Measurements from ENCODE around the gene WNT3A.

Gene WNT3A

DNA sequence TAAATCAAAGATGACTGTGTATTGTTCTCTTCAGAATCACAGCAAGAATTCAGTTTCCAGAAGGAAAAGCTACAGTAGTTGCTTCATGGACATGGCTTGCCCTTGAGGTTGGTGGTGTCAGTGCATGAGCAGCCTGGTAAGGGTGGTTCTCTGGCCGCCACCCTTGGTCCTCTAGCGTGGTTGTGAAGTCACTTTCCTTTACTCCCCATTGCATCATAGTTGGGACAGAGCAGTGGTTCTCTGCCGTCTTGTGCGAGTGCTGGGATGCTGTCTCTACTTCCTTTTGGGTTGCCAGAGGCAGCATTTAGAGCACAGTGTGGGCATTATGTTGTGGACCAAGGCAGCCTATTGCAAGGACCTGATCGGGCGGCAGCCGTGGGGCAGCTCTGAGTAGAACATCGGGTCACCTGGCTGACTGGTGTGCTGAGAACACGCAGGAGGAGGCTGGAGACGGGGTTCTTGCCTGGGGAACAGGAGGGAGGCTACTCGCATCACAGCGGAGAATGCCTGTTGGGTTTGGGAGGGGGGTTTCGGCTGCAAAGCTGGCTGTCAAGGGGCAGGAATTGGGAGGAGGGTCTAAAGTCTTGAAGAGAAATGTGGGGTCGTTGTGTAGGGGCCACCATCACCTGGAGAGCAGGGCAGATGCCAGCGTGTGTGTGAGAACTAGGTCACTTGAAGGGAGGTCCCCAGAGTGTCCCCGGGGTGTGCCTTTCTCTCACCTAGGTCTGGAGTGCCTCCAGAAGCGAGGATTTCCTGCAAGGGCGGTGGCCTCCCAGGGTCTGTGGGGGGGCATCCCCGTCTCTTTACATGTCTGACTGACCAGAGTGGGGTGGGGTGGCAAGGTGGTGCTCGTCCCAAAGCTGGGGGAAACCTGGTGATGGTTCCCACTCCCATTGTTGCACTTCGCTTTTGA is 82.0 kb downstream of the WNT3A start:
- no peak for DNase-seq

- no peak for DNase-seq
Observed at GRCh38 chr1:228089519-228090380, 83.0 kb downstream of the WNT3A start.

DNA sequence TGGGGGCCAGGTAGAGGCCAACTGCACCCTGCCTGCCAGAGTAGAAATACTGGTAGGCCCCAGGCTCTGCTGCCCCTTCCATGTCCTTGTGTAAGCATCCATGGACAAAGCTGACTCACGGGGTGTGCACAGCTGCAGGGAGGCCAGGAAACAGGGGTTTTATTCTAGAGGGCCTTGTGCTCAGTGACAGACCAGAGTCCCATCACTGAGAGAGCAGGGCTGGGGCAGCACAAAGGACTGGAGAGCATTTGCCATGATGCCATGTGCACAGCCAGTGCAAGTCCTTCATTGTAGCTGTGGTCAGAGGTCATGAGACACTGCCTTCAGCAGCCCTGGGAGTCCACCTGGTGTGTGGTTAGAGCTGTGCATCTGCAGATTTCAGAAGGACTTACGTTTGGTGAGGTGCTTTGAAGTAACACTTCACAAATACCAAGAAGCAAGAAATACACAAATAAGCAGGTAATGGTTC is 83.8 kb downstream of the WNT3A start:
- no peak for DNase-seq

DNA sequence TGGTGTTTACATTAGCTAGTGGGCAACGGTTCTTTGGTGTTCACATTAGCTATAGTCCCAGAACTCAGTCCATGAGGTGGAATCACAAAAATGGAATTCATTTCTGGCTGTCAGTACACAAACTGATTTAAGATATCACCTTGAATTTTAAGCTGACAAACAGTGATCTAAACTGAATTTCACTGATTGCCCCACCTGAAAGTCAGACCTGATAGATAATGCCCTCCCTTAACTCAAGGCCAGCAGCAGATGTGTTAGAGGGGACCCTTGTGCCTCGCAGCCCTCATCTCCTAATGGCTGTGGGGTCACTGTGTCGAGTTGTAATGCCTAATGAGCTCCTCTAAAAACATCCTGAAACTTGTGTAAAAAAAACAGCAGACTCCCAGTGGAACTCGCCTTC is 84.3 kb downstream of the WNT3A start:
- no peak for DNase-seq

- no peak for DNase-seq
Observed at GRCh38 chr1:228092342-228093049, 85.7 kb downstream of the WNT3A start.

GRCh38 chr1:228093050-228093906 is 86.5 kb downstream of the WNT3A start:
- DNase-seq, result no peak

GRCh38 chr1:228094432-228095016 is 87.7 kb downstream of the WNT3A start:
- DNase-seq, result no peak

DNA sequence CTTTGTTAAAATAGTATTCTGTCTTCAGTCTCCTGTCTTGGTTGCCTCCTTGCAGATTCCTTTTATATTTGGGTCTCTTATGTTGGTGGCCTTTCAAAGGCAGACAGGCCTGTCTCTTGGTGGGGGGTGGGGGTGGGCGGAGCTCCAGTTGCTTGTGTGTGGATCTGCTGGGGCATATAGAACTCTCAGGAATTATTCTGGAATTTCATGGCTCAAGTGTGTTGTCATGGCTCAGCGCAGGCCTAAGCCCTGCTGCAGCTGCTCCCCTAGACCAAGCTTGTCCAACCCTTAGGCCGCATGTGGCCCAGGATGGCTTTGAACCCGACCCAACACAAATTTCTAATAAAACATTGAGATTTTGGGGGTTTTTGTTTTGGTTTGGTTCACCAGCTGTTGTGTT is 88.4 kb downstream of the WNT3A start:
- no peak for DNase-seq

- DNase-seq, result no peak
Observed at GRCh38 chr1:228095938-228096337, 89.1 kb downstream of the WNT3A start.

- DNase-seq, result no peak
Observed at GRCh38 chr1:228096416-228097332, 89.9 kb downstream of the WNT3A start.

- DNase-seq, result no peak
Observed at GRCh38 chr1:228097333-228098081, 90.7 kb downstream of the WNT3A start.

- no peak for DNase-seq
Observed at GRCh38 chr1:228098323-228098931, 91.6 kb downstream of the WNT3A start.

GRCh38 chr1:228099331-228099732 is 92.5 kb downstream of the WNT3A start:
- no peak for DNase-seq

DNA sequence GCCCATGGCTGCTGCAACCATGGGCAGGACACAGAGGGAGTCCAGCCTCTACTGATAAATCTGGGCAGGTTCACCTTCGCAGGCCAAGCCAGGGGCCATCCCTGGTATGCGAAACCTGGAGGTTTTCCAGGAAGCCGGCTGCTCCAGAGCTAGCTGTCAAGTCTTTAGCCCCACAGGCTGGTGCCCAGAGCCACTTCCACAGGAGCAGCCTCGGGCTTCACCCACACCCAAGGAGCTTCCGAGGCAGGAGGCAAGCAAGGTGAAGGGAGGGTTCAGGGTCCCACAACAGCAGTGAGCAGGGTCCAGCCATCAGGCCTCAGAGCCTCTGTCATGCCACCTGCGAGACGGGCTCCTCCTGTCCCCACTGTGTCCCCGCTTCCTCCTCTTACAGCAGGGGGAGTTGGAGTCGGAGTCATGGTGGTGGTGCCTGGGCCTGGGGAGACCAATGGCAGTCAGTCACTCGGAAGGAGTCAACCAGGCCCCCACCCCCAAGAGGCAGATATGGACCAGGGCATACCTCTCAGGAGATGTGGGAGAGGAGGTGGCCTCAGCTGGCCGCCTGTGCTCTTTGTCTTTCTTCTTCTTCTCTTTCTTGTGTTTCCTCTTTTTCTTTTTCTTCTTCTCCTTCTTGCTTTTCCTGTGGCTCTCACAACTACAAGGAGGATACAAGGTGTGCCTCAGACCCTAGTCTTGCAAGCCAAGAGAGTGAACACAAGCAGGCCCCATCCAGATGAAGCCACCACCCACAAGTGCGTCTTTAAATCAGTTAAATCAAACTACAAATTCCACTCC is 94.2 kb downstream of the WNT3A start:
- DNase-seq, result no peak

DNA sequence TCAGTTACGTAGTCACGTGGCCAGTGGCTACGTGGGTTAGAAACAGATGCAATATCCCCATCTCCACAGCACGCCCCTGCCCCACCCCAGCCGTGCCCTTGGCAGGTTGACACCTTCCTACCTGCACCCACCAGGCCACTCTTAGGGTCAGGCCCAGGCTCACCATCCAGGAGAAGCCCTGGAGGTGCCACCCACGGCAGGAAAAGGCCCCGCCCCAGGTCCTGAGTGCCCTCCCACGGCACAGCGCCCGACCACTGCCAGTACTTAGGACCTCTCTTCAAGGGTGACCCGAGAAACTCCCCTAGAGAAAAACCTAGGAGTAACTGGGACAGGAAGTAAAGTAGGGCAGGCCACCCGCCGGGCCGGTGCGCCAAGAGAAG is 94.8 kb downstream of the WNT3A start:
- no peak for DNase-seq

- peak; percentile 61 for DNase-seq
Observed at GRCh38 chr1:228101994-228102790, 95.4 kb downstream of the WNT3A start.

- DNase-seq, result peak; percentile 96
Observed at GRCh38 chr1:228102791-228103620, 96.2 kb downstream of the WNT3A start, which contains the start of gene C1orf35. Gene C1orf35 (minus strand): TSS chr1:228103325. CDS start chr1:228103227, 98 bp downstream.

All from right forelimb (tissue), 1 donor.